22Rv1 (cell line): ENCODE results near the gene AKR1D1.

Experiments used
- ZFX ChIP-seq: fragments of 450-650 bp; IDR thresholded peaks from 2 replicates; pipeline ENCODE4 v1.6.1; 2017; ENCODE audit warnings: antibody characterized with exemption, borderline replicate concordance
- TF ChIP-seq, protein P1 (sequence below): fragments of 450-650 bp; IDR thresholded peaks from 2 replicates; pipeline ENCODE4 v1.5.1; 2017; ENCODE audit warnings: mild to moderate bottlenecking

GRCh38 chr7:138074121-138074520, 2.1 kb upstream of the AKR1D1 start:
- TF ChIP-seq, protein P1, sequence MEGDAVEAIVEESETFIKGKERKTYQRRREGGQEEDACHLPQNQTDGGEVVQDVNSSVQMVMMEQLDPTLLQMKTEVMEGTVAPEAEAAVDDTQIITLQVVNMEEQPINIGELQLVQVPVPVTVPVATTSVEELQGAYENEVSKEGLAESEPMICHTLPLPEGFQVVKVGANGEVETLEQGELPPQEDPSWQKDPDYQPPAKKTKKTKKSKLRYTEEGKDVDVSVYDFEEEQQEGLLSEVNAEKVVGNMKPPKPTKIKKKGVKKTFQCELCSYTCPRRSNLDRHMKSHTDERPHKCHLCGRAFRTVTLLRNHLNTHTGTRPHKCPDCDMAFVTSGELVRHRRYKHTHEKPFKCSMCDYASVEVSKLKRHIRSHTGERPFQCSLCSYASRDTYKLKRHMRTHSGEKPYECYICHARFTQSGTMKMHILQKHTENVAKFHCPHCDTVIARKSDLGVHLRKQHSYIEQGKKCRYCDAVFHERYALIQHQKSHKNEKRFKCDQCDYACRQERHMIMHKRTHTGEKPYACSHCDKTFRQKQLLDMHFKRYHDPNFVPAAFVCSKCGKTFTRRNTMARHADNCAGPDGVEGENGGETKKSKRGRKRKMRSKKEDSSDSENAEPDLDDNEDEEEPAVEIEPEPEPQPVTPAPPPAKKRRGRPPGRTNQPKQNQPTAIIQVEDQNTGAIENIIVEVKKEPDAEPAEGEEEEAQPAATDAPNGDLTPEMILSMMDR, result no peak
- no peak for TF ChIP-seq ZFX
